Stimulated activated CD4-positive, alpha-beta T cell treated with anti-CD3 and anti-CD28 coated beads, Interleukin-1b, Interleukin-23, amount 100 ng/mL, for 24 hours (primary cell): ENCODE data around the gene AIP.

ENCODE experiments used
- DNase-seq, 4 experiments: peaks; one replicate each; pipeline ENCODE4 v3.0.0-alpha.2; 2020; ENCODE audit warnings: low read depth in 4 of 4, low spot score in 1 of 4

AIP gene

GRCh38 chr11:67492801-67493547, 10.1 kb downstream of the AIP start:
- DNase-seq, result peak in 1 of 4 experiments; percentile 29

- no peak for DNase-seq
Observed at GRCh38 chr11:67493548-67494370, 10.9 kb downstream of the AIP start.

GRCh38 chr11:67494371-67495233, 11.8 kb downstream of the AIP start:
- DNase-seq, result no peak

GRCh38 chr11:67495234-67496005, 12.6 kb downstream of the AIP start:
- no peak for DNase-seq

- no peak for DNase-seq
Observed at GRCh38 chr11:67496113-67496512, 13.3 kb downstream of the AIP start.

GRCh38 chr11:67497656-67498291, 14.9 kb downstream of the AIP start:
- DNase-seq, result no peak

- DNase-seq, result no peak
Observed at GRCh38 chr11:67498544-67498972, 15.7 kb downstream of the AIP start.

- DNase-seq, result no peak
Observed at GRCh38 chr11:67499808-67500483, 17.1 kb downstream of the AIP start.

GRCh38 chr11:67500484-67500821, 17.6 kb downstream of the AIP start:
- DNase-seq, result no peak

- no peak for DNase-seq
Observed at GRCh38 chr11:67500831-67501715, 18.2 kb downstream of the AIP start.

- no peak for DNase-seq
Observed at GRCh38 chr11:67501854-67502253, 19.0 kb downstream of the AIP start.

- DNase-seq, result no peak
Observed at GRCh38 chr11:67502328-67502979, 19.6 kb downstream of the AIP start.

GRCh38 chr11:67503119-67504004, 20.5 kb downstream of the AIP start:
- no peak for DNase-seq

- DNase-seq, result peak in 1 of 4 experiments; percentile 26
Observed at GRCh38 chr11:67504005-67504949, 21.5 kb downstream of the AIP start.

GRCh38 chr11:67504950-67505581, 22.2 kb downstream of the AIP start, which contains the start of gene PITPNM1:
Gene PITPNM1 (minus strand): TSS chr11:67505363. CDS start chr11:67504180, 1,183 bp downstream.
- DNase-seq, result peak in 3 of 4 experiments; percentile 57 to 79 (median 61)
